ENCODE measurements around the gene SPINK8.

SPINK8 gene

GRCh38 chr3:48286308-48286707 is 47.2 kb downstream of the SPINK8 start:
- Histone ChIP-seq H3K4me3 (ENCODE audit: low read depth in 1 of 2, low read length in 2 of 2) (no peak overlapping the region), H4K20me1 (ENCODE audit: insufficient read depth, low read length) (no peaks in the 10 kb centered on the region)

GRCh38 chr3:48285675-48286074 is 47.8 kb downstream of the SPINK8 start:
- Histone ChIP-seq H3K4me2 (ENCODE audit: insufficient read depth, low read length) (no peak overlapping the region), H2AFZ (ENCODE audit: low read depth, low read length) (no peak overlapping the region), H4K20me1 (ENCODE audit: insufficient read depth, low read length) (no peaks in the 10 kb centered on the region), H3K4me1 (ENCODE audit: insufficient read depth, low read length) (no peaks in the 10 kb centered on the region), H3K36me3 (ENCODE audit: insufficient read depth, low read length) (no peaks in the 10 kb centered on the region), H3K9me3 (ENCODE audit: insufficient read depth, low read length, severe bottlenecking) (no peaks in the 10 kb centered on the region), H3K9ac (ENCODE audit: low read depth, low read length) (no peak overlapping the region), H3K79me2 (ENCODE audit: insufficient read depth, low read length) (no peaks in the 10 kb centered on the region), H3K27ac (ENCODE audit: low read length) (no peak overlapping the region), H3K4me3 (ENCODE audit: low read depth in 1 of 2, low read length in 2 of 2) (no peak overlapping the region), H3K27me3 (ENCODE audit: insufficient read depth, low read length, poor library complexity) (no peaks in the 10 kb centered on the region)
- DNase-seq (no peak), ATAC-seq (ENCODE audit: insufficient read depth, low read depth) (no peak)
- TF ChIP-seq EZH2 (IDR thresholded peaks at IDR 0.05; ENCODE audit: borderline replicate concordance, low read depth, low read length, severe bottlenecking) (no peak), CTCF (IDR thresholded peaks at IDR 0.05; ENCODE audit: borderline replicate concordance, extremely low read depth, low read length, poor library complexity, severe bottlenecking) (no peak)

More at GRCh38 chr3:48286308-48286707, 47.2 kb downstream of the SPINK8 start:
- Histone ChIP-seq H3K27me3 (ENCODE audit: insufficient read depth, low read length, poor library complexity) (no peaks in the 10 kb centered on the region), H3K9me3 (ENCODE audit: insufficient read depth, low read length, severe bottlenecking) (no peaks in the 10 kb centered on the region), H3K79me2 (ENCODE audit: insufficient read depth, low read length) (no peaks in the 10 kb centered on the region), H3K4me1 (ENCODE audit: insufficient read depth, low read length) (no peaks in the 10 kb centered on the region), H3K4me2 (ENCODE audit: insufficient read depth, low read length) (no peak overlapping the region), H3K9ac (ENCODE audit: low read depth, low read length) (no peak overlapping the region), H3K27ac (ENCODE audit: low read length) (no peak overlapping the region), H3K36me3 (ENCODE audit: insufficient read depth, low read length) (no peaks in the 10 kb centered on the region), H2AFZ (ENCODE audit: low read depth, low read length) (no peak overlapping the region)
- no peak for DNase-seq
- TF ChIP-seq EZH2 (IDR thresholded peaks at IDR 0.05; ENCODE audit: borderline replicate concordance, low read depth, low read length, severe bottlenecking) (no peak), CTCF (IDR thresholded peaks at IDR 0.05; ENCODE audit: borderline replicate concordance, extremely low read depth, low read length, poor library complexity, severe bottlenecking) (no peak)
- no peak for ATAC-seq (ENCODE audit: insufficient read depth, low read depth)

DNA sequence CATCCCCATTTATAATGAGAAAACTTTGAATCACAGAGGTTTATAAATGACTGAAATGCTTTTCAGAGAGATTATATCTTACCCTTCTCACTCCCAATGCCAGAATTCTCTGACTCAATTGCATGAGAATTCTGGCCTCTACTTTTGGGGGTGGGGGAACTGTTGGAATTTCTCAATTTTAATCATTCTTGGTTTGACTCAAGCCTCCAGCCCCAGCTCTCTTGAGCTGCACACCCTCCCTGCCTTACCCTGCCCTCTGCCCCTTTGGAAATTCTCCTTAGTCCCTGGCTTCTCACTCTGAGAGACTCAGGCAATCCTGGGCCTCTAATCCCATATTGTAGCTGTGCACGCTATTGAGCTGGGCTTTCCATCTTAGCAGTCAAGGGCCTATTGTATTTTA is 48.3 kb downstream of the SPINK8 start:
- no peaks in the 10 kb centered on the region for H4K20me1 ChIP-seq (ENCODE audit: insufficient read depth, low read length)
- H3K27me3 ChIP-seq (ENCODE audit: insufficient read depth, low read length, poor library complexity), result no peaks in the 10 kb centered on the region
- H3K27ac ChIP-seq (ENCODE audit: low read length), result no peak overlapping the region
- no peak overlapping the region for H3K4me3 ChIP-seq (ENCODE audit: low read depth in 1 of 2, low read length in 2 of 2)
- no peak for TF ChIP-seq EZH2 (IDR thresholded peaks at IDR 0.05; ENCODE audit: borderline replicate concordance, low read depth, low read length, severe bottlenecking)
- TF ChIP-seq CTCF (IDR thresholded peaks at IDR 0.05; ENCODE audit: borderline replicate concordance, extremely low read depth, low read length, poor library complexity, severe bottlenecking), result no peak
- no peaks in the 10 kb centered on the region for H3K9me3 ChIP-seq (ENCODE audit: insufficient read depth, low read length, severe bottlenecking)
- no peak overlapping the region for H3K4me2 ChIP-seq (ENCODE audit: insufficient read depth, low read length)
- H3K4me1 ChIP-seq (ENCODE audit: insufficient read depth, low read length), result no peaks in the 10 kb centered on the region
- no peak for DNase-seq
- H3K79me2 ChIP-seq (ENCODE audit: insufficient read depth, low read length), result no peaks in the 10 kb centered on the region
- no peaks in the 10 kb centered on the region for H3K36me3 ChIP-seq (ENCODE audit: insufficient read depth, low read length)
- no peak for ATAC-seq (ENCODE audit: insufficient read depth, low read depth)
- H2AFZ ChIP-seq (ENCODE audit: low read depth, low read length), result no peak overlapping the region
- no peak overlapping the region for H3K9ac ChIP-seq (ENCODE audit: low read depth, low read length)

GRCh38 chr3:48280881-48281280 is 52.6 kb downstream of the SPINK8 start:
- no peak for DNase-seq
- Histone ChIP-seq H3K4me2 (ENCODE audit: insufficient read depth, low read length) (no peak overlapping the region), H3K27me3 (ENCODE audit: insufficient read depth, low read length, poor library complexity) (no peaks in the 10 kb centered on the region), H3K36me3 (ENCODE audit: insufficient read depth, low read length) (no peaks in the 10 kb centered on the region), H3K4me1 (ENCODE audit: insufficient read depth, low read length) (no peaks in the 10 kb centered on the region), H3K27ac (ENCODE audit: low read length) (no peak overlapping the region), H3K9ac (ENCODE audit: low read depth, low read length) (no peak overlapping the region), H3K4me3 (ENCODE audit: low read depth in 1 of 2, low read length in 2 of 2) (no peak overlapping the region), H2AFZ (ENCODE audit: low read depth, low read length) (no peak overlapping the region), H4K20me1 (ENCODE audit: insufficient read depth, low read length) (no peaks in the 10 kb centered on the region), H3K79me2 (ENCODE audit: insufficient read depth, low read length) (no peaks in the 10 kb centered on the region), H3K9me3 (ENCODE audit: insufficient read depth, low read length, severe bottlenecking) (no peaks in the 10 kb centered on the region)
- TF ChIP-seq CTCF (IDR thresholded peaks at IDR 0.05; ENCODE audit: borderline replicate concordance, extremely low read depth, low read length, poor library complexity, severe bottlenecking) (no peak), EZH2 (IDR thresholded peaks at IDR 0.05; ENCODE audit: borderline replicate concordance, low read depth, low read length, severe bottlenecking) (no peak)
- no peak for ATAC-seq (ENCODE audit: insufficient read depth, low read depth)
